Progenitor cell of endocrine pancreas (in vitro differentiated cells): Measurements from ENCODE around the gene EGLN3. TPM values are rescaled to one million over a fixed set of nuclear protein-coding genes. Genes with fewer than 3 reads are reported as not detected.

Experiments
- DNase-seq: peaks from one replicate; pipeline ENCODE4 v3.0.0; 2021; ENCODE audit warnings: low spot score; ENCODE audit not compliant: unreplicated experiment
- H3K27ac Mint-ChIP-seq: 2 replicates; pipeline ENCODE4 v1.8.0; 2021; ENCODE audit warnings: mild to moderate bottlenecking, moderate library complexity, mixed read lengths
- H3K27me3 Mint-ChIP-seq: 2 replicates; pipeline ENCODE4 v1.8.0; 2021; ENCODE audit warnings: mixed read lengths
- H3K36me3 Mint-ChIP-seq: 2 replicates; pipeline ENCODE4 v1.8.0; 2022; ENCODE audit warnings: mixed read lengths; ENCODE audit not compliant: insufficient read depth
- H3K4me1 Mint-ChIP-seq: 2 replicates; pipeline ENCODE4 v1.8.0; 2021; ENCODE audit warnings: low read depth, mixed read lengths
- H3K4me3 Mint-ChIP-seq: 2 replicates; pipeline ENCODE4 v1.8.0; 2021; ENCODE audit warnings: low read depth, mild to moderate bottlenecking, moderate library complexity, mixed read lengths
- H3K9me3 Mint-ChIP-seq: 2 replicates; pipeline ENCODE4 v1.8.0; 2021; ENCODE audit warnings: low read depth, mixed read lengths
- CTCF ChIP-seq: fragments of 200-600 bp; sonication (generic); IDR thresholded peaks from one replicate; pipeline ENCODE4 v1.5.0; 2021; ENCODE audit warnings: antibody characterized with exemption, mild to moderate bottlenecking; ENCODE audit not compliant: unreplicated experiment
- total RNA-seq: library from RNA; stranded (reverse); gene quantifications from 2 replicates; pipeline ENCODE4 v1.2.1, GENCODE V29; 2021

Gene EGLN3
- total RNA-seq, 1 donor from 2014 or later: 9.5 TPM

GRCh38 chr14:33962016-33962415 is 11.1 kb upstream of the EGLN3 start:
- H3K36me3 Mint-ChIP-seq: no peaks in the 10 kb centered on the region
- H3K27me3 Mint-ChIP-seq: no peaks in the 10 kb centered on the region
- no peak overlapping the region for H3K4me3 Mint-ChIP-seq
- H3K27ac Mint-ChIP-seq: no peak overlapping the region
- no peak for DNase-seq
- peaks cover 11% of the 10 kb centered on the region for H3K4me1 Mint-ChIP-seq
- TF ChIP-seq CTCF: no peak
- H3K9me3 Mint-ChIP-seq: peaks cover 5% of the 10 kb centered on the region

DNA sequence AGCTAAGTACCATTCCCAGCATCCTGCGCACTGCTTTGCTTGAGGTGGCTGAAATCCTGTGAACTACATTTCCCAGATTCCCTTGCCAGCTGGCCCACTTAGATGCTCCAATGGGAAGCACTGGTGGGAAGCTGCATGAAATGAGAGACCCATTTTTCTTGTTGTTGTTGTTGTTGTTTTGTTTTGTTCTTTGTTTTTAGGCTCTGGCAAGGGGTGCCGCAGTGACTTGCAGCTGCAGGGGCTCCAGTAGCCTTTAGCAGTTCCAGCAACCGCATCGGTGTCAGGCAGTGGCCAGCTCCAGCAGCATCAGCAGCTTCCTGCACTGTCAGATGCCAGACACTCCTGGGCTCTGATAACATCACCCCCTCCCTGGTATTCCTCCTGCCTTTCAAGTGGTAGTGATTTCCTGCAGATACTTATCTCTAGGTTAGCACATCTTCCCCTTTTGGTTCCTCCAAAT is 8.8 kb upstream of the EGLN3 start:
- no peak for DNase-seq

DNA sequence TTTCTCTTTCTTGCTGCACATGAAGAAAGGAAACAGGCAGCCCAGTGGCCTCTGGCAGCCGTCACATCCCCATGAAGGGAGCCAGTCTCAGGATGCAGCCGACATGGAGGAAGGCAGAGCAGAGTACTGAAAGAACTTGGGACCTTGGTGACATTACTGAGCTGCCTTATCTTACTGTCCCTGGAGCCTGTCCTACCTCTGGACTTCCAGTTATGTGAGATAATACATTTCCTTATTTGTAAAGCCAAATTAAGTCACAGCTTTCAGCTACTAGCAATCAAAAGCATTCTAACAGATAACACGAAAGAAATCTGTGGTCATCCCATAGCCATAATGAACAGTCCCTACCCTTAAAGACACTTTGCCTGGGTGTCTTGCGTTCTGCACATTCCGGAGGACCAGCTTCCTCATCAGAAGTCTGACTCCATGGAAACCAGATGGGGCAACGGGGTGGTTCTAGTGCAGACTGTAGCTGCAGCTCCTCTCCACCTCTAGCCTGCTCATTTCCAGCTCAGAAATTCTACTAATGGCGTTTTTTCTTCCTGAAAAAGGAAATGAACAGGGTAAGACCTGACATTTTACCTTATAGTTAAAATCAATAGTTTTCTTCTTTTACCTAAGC is 7.8 kb upstream of the EGLN3 start:
- Mint-ChIP-seq H3K27ac (no peak overlapping the region), H3K9me3 (peaks cover 5% of the 10 kb centered on the region), H3K4me1 (peaks cover 4% of the 10 kb centered on the region)

More for the DNA sequence above, 8.8 kb upstream of the EGLN3 start:
- H3K27ac Mint-ChIP-seq: no peak overlapping the region
- H3K27me3 Mint-ChIP-seq: no peaks in the 10 kb centered on the region
- no peaks in the 10 kb centered on the region for H3K36me3 Mint-ChIP-seq
- H3K9me3 Mint-ChIP-seq: peaks cover 5% of the 10 kb centered on the region
- peaks cover 5% of the 10 kb centered on the region for H3K4me1 Mint-ChIP-seq
- TF ChIP-seq CTCF: no peak
- no peak overlapping the region for H3K4me3 Mint-ChIP-seq

GRCh38 chr14:33957993-33958392 is 7.1 kb upstream of the EGLN3 start:
- H3K4me1 Mint-ChIP-seq: no peaks in the 10 kb centered on the region
- no peak overlapping the region for H3K4me3 Mint-ChIP-seq
- no peak for DNase-seq
- peaks cover 3% of the 10 kb centered on the region for H3K27me3 Mint-ChIP-seq
- TF ChIP-seq CTCF: no peak
- H3K27ac Mint-ChIP-seq: no peak overlapping the region
- no peaks in the 10 kb centered on the region for H3K36me3 Mint-ChIP-seq
- H3K9me3 Mint-ChIP-seq: peaks cover 5% of the 10 kb centered on the region

More for the DNA sequence above, 7.8 kb upstream of the EGLN3 start:
- no peak for DNase-seq
- H3K27me3 Mint-ChIP-seq: no peaks in the 10 kb centered on the region
- H3K36me3 Mint-ChIP-seq: no peaks in the 10 kb centered on the region
- TF ChIP-seq CTCF: no peak
- H3K4me3 Mint-ChIP-seq: no peak overlapping the region

DNA sequence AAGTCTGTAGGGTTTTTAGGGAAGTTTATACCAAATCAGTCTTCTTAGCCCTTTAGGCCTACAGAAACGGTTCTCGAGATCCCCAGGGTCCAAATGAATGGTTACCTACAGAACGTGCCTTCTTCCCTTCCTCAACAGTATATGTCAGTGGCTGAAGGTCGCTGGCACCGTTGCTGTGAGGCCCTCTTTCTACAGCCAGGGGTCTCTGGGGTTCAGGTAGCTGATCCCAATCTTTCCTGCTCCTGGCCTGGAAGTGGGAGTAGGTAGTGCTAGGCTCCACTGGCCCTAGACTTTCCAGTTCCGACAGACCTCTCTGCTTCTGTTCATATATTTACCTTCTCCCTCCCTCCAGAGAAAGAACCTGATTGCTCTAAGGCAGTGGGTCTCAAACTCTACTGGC is 6.4 kb upstream of the EGLN3 start:
- Mint-ChIP-seq H3K4me3 (no peak overlapping the region), H3K27me3 (peaks cover 5% of the 10 kb centered on the region), H3K36me3 (no peaks in the 10 kb centered on the region), H3K9me3 (peaks cover 3% of the 10 kb centered on the region), H3K27ac (no peak overlapping the region), H3K4me1 (no peaks in the 10 kb centered on the region)
- DNase-seq: no peak
- TF ChIP-seq CTCF: no peak
